Endothelial cell of hepatic sinusoid (primary cell): Measurements from ENCODE around the gene SMG6.

ENCODE experiments used
- in situ Hi-C: cut with HindIII; loops from 2 replicates; pipeline ENCODE4 v1.10.0; 2017; ENCODE audit warnings: low sequenced_read_pairs

Gene SMG6

DNA sequence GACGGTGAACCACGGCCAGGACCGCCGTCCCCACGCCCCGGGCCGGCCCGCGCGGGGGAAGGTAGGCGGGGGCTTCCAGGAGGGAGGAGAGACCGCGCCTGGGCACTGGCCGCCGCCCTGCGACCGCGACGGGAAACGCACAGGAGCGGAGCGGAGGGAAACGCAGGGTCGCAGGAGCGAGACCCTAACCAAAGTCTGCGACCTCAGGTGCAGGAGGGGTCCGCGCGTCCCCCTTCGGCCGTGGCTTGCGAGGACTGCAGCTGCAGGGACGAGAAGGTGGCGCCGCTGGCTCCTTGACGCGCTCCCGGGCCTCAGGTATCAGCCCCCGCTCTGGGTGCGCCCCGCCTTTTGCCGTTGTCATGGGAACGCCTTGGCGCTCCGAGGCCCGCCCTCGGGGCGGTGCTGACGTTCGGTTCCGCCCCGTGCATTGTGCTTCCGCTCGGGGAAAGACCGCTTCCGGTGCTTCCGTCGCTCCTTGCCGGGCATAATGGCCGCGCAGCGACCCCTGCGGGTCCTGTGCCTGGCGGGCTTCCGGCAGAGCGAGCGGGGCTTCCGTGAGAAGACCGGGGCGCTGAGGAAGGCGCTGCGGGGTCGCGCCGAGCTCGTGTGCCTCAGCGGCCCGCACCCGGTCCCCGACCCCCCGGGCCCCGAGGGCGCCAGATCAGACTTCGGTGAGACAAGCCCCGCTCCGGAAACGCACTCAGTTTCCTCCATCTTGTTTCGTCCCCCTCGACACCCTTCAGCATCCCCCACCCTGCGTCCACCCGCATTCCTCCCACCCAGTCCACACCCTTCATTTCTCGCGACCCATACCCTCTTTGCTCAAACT, 261.8 kb downstream of the SMG6 start, which contains the start of gene OVCA2:
TSS of gene OVCA2 (plus strand) at position 462 of the 829 bp plus-strand sequence. CDS start at position 488, 26 bp downstream.
- in situ Hi-C loops = loop anchor here (5.0 kb wide), 1 partner anchor 124 kb away; no protein-coding TSS in a partner anchor

DNA sequence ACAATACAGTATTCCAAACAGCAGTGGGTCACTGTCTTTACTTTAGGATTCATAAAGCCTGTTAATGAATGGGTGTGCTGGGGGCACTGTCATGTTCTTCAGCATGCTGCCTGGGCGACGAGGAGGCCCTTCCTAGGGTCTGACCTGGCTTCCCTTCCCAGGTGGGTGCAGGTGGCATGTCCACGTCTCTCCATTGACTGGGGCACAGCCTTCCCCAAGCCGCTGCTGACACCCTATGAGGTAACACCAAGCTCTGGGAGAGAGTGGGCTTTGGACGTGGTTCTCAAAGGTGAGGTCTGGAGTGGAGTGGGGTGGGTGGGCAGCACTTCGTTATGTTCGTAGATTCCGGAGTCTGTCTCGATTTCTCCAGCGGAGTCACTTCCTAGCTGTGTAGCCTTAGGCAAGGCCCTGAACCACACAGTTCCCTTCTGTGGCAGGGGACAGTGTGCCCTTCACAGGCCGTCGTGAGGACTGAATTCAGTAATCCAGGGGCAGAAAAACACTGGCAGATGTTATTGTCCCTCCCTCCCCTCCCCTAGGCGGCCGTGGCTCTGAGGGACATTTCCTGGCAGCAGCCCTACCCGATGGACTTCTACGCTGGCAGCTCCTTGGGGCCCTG, 262.5 kb downstream of the SMG6 start:
- in situ Hi-C loops = loop anchor here (5.0 kb wide), 1 partner anchor 124 kb away; no protein-coding TSS in a partner anchor

DNA sequence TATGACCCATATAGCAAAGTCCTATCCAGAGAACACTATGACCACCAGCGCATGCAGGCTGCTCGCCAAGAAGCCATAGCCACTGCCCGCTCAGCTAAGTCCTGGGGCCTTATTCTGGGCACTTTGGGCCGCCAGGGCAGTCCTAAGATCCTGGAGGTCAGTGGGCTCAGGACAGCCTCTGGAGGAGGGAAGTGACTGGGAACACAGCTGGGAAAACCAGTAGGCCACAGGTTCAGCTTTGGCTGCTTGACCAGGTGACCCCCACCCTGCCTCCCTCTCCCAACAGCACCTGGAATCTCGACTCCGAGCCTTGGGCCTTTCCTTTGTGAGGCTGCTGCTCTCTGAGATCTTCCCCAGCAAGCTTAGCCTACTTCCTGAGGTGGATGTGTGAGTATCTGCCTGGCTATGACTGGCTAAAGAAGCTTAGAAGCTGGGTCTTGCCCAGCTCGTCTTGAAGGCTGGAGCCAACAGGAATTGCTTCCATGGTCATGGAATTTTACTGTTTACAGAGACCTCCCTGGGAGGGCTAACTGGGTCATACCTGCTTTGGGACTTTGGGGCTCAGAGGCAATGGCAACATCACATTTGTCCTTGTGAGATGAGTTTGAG, 263.3 kb downstream of the SMG6 start:
- in situ Hi-C loops = loop anchor here (5.0 kb wide), 1 partner anchor 123 kb away; no protein-coding TSS in a partner anchor

DNA sequence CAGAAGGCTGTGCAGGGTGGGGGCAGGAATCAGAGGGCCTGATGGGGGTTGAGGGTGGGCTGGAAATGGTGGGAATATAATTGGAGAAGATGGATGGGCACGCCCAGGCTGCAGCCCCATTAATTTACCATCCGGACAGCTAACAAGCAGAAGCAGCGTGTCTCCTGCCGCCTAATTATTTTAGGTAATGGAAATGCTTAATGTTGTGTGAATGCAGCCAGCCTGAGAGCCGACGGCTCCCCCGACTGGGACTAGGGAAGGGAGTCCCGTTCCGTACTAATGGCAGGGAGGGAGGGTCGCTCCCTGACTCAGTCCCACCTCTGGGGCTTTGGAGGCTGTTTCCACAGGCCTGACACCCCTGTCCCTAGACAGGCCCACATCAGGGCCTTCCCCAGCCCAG, 266.4 kb downstream of the SMG6 start:
- in situ Hi-C loops = loop anchor here (10.0 kb wide), 1 partner anchor 152 kb away; no protein-coding TSS in a partner anchor

DNA sequence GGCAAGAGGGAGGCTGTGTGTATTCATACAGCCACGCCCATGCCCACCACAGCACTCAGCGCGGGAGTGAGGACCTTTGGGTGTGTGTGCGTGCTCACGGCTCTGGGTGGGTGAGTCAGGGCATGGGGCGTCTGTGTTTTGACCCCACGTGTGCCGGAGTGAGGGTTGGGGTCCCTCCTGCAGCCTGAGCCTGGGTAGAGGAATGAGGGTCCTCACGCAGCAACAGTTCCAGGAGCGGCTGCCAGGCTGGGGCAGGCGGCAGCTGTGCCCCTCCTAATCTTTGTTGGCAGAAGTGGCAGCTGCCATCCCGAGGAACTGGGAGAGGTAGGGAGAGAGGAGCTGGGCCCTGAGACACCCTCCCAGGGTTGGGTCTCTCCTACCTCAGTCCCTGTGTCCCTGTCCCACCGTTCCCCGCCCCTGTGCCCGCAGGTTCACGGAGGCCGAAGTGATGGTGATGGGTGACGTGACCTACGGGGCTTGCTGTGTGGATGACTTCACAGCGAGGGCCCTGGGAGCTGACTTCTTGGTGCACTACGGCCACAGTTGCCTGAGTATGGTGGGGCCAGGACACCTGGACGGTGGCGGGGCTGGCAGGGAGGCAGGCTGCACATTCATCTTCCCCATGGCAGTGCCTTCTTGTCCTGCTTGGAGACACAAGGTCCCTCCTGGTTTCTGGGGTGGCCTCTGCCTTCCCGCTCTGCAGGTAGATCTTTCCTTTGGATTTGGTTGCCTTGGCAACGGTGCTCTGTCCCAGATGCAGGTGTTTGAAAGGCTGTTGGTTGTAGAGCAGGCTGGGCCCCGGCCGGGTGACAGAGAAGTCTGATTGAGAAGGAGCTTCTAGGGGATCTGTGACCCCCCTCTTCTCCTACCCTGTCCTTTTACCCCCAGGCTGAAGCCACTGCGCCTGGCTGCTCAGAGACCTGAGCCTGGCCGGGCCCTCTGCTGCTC, 267.8 kb downstream of the SMG6 start:
- in situ Hi-C loops = loop anchor here (10.0 kb wide), 1 partner anchor 151 kb away; no protein-coding TSS in a partner anchor

DNA sequence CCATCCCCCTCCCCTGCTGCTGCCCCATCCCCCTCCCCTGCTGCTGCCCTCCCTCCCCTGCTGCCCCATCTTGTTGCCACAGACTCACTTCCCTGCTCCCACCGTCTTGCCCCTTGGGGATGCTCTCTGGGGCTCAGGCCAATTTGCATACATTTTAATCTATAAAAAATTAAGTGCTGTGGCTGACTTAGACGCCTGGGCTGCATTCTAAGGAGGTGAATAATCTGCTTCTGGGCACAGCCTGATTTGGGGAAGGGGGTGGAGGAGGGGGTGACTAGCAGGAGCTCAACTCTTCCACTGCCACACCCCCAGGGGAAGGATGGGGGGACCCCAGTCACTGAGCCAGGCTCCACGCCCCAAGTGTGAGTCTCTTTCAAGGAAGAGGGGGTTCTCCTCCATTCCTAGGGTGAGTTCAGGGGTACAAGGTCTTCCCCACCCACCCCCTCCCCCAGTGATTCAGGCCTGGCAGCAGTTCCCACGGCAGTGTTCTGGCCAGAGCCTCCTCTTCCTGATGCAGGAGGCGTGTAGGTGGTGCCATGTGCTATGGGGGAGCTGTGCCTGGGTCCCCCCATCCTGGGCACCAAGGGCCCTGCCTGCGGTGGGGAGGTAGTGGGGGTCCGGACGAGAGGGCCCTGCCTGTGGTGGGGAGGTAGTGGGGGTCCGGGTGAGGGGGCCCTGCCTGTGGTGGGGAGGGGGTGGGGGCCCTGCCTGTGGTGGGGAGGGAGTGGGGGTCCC, 268.6 kb downstream of the SMG6 start:
- in situ Hi-C loops = loop anchor here (5.0 to 10.0 kb wide), 2 partner anchors 43 to 150 kb away; no protein-coding TSS in a partner anchor

DNA sequence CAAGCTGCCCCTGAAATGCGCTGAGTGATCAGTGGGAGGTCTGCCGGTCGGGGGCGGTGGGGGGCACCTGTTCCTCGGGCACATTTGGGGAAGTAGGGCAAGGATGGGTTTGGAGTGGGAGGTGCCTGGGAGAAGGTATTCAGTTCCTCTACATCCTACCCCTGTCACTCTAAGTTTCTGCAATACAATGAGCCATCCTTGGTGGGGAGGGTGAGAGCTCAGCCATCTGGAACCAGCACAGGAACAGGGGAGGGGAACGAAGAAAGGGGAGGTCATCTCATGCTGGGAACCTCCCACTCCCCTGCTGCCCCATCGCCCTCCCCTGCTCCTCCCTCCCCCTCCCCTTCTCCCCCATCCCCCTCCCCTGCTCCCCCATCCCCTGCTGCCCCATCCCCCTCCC, 269.4 kb downstream of the SMG6 start:
- in situ Hi-C loops = loop anchor here (5.0 to 10.0 kb wide), 2 partner anchors 42 to 149 kb away; no protein-coding TSS in a partner anchor

DNA sequence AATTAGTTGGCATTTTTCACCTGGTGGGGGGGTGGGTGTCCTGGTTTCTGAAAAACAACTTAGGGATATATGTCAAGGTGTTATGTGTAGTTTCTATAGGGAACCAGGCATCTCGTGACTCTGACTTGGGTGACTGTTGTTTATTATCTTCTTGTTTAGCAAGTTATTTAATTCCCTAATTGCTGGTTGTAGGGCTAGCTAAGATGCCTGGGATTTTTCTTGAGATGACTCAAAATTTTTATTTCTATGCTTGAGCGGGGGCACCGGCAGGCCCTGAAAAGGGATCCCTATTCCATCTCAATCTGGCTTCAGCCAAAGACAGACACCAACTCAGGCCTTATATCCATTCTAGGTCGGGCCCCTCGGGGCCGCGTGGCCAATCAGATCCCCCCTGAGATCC, 270.4 kb downstream of the SMG6 start:
- in situ Hi-C loops = loop anchor here (5.0 to 10.0 kb wide), 2 partner anchors 41 to 148 kb away; no protein-coding TSS in a partner anchor

DNA sequence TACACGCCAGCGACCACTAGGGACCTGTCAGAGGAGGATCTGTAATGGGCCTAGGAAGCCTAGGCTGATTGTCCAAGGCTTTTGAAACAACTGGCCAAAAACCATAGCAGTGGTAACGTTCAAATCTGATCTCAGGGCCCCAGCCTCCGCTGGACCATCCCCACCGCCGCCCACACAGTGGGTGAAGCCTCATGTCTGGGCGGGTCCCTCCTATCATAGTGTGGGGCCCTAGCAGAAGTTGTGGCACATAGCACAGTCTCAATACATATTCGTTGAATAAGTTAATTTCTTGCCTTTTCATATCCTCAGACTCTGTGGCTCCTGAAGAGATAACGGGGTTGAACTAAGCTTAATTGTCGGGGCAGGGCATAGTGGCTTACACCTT, 272.8 kb downstream of the SMG6 start:
- in situ Hi-C loops = loop anchor here (5.0 to 10.0 kb wide), 2 partner anchors 38 to 146 kb away; no protein-coding TSS in a partner anchor

DNA sequence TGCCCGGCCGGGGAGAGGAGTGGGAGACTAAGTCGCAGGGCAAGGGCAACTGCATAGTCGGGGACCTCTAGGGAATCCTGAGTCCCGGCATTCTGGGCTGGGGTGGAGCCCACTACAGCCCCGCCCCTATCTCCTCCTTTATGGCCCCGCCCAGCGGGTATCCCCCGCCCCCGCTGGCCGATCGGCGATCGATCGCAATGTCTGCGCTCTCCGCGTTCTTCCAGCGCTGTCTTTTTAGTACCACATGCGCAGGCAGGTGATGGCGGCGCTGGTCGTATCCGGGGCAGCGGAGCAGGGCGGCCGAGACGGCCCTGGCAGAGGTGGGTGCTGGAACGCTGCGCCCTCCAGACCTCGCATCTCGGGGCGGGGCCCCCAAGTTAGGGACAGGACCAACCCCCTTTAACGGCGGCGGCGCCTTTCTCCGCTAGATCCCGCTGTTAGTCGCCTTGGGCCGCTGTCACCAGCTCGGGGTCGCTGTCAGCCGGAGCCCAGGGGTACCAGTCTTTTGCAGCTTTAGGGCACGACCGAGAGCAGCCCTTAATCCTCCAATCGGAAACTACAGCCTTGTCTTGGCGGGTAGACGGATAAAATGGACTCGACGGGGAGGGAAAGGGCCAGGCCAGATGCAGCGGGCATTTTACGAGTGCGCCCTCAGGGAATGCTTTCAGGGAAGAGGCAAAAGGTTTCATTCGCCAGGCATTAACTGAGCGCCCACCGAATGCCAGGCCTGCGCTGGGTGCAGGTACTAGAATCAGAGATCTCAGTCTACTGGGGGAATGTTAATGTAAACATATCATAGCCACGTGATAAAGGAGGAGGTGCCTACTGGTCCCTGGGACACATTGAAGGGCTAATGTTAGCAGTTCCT, 273.4 kb downstream of the SMG6 start, which contains the start of gene DPH1:
TSS of gene DPH1 (plus strand) at position 243 of the 868 bp plus-strand sequence. CDS start at position 260, 17 bp downstream.
- in situ Hi-C loops = loop anchor here (5.0 to 10.0 kb wide), 2 partner anchors 38 to 145 kb away; no protein-coding TSS in a partner anchor

DNA sequence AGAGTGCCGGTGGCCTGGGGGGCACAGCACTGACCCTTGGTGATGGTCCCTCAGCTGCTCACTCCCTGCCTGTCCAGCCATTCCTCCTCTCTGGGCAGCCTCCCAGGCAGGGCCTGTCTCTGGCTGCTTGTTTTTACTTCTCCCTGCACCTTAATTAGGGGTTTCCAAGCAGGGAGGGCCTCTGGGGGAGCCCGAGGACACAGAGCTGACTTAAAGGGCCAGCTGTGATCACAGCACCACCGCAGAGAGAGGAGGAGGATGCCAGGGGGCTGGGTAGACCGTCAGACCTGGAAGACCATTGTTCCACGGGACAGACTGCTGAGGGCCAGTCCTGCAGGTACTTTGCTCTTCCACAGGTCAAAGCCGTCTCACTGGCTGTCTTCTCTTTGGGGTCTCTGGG, 274.8 kb downstream of the SMG6 start:
- in situ Hi-C loops = no loop called here

DNA sequence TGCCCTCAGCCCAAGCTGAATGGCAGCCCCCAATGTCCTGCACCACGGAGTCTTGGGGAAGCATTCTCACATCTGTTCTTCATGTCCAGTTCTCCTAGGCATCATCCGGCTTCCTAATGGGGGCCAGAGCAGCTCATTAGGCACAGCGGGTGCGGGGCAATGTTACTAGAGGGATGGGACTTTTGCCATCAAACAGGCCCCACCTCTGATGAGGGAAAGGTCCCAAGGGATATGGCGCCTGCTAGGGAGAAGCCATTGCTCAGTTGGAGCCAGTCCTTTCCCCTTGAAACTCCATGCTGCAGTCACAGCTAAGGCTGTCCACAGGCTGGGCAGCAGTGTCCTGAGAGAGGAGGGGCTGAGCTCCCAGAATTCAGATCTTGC, 275.4 kb downstream of the SMG6 start:
- in situ Hi-C loops = no loop called here

DNA sequence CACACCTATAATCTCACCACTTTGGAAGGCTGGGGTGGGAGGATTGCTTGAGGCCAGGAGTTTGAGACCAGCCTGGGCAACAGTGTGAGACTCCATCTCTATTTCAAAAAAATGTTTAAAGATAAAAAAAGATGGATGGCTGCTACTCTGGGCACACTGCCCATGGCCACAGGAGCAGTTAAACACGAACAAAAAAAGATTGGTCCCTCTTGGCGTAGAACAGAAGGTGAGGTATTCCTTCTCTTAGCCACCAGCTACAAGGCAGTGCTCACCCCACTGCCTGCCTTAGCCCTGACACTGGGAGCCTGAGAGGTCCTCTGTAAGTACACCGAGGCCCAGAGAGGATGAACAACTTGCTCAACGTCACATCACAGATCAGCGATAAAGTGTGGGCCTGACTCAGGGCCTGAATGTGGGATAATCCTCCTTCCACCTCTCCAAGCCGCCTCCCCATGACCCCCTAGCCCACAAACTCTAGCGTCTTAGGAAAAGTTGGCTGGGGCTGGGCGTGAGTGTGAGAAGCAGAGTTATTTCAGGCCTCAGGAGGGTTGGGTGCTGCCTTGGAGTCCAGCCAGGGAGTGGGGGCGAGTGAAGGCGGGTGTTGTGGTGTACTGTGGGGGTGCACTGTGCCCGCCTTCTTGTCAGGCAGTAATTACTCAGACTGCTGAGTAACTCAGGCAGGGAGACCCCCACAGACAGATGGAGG, 275.9 kb downstream of the SMG6 start:
- in situ Hi-C loops = no loop called here

DNA sequence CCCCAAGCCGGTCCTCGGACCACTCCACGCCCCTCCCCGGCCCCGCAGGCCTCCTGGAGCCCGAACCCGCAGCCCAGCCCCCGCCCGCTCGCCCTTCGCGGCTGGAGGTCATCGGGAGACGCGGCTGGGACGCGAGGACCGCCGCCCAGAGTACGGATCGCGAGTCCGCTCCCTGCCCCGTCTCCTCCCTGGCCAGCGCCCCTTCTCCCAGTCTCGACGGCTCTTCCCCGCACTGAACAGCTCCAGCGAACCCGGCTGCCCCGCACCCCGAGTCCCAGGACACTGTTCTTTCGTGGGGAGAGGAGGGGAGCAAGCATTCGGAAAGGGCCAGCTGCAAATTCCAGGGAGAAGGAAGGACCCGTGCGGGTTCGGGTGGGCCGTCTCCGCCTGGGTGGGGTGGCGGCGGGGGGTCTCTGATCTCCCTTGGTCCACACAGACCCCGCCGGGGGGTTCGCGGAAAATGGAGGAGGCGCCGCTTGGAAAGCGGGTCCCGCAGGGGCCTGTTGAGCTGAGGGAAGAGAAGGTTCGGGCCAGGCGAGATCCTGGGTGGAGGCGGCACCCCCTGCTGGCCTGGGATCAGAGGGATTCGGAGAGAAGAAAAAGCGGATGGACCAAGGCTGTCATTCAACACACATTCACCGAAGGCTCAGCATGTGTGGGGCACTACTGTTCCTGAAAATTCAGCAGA, 277.8 kb downstream of the SMG6 start:
- in situ Hi-C loops = no loop called here

DNA sequence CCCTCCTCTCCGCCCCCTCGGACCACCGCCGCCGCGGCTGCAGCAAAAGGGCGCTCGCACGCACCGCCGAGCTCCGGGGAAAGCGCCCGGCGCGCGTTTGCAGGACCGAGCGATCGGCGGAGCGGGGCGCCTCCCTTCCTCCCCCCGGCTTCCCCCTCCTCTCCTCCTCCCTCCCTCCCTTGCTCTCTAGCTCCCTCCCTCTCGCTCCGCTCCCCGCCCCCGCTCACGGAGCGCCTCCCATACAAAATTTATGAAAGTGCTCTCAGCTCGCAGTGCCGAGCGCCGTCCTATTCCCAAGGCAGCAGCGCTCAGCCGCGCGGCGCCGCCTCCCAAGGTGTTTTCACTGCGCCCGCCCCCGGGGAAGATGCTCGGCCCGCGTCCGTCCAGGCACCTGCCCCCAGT, 278.4 kb downstream of the SMG6 start, which contains the start of gene RTN4RL1:
TSS of gene RTN4RL1 (minus strand) at position 115 of the 402 bp plus-strand sequence. CDS start 469 bp downstream, outside the sequence.
- in situ Hi-C loops = no loop called here

DNA sequence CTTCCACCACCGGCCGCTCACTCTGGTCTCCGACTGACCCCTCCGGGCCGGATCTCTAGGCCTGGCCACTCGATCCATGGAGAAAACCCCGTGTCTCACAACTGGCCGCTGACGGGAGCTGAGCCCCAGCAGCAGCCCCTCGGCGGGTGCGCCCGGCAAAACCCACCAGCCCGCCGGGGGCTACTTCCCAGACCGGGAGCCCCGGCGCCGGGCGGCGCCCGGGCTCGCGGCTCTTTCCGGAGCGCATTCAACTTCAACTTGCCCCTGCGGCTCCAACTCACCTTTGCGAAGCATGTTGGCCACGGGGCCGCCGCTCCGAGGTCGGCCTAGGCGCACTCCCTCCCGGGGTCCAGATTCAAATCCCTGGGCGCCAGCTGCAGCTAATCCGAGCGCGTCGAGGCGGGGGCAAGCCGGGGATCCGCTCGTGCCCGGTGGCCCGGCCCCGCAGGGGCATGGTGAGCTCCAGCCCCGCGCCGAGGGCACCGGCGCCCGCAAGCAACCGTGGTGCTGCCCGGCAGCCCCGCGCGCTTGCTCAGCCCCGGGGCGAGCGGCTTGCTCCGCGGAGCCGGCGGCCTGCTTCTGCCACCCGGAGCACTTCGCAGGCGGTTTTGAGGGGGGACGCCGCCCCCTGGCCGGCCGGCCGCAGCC, 278.9 kb downstream of the SMG6 start:
- in situ Hi-C loops = no loop called here
